Natural killer cell (primary cell): ENCODE measurements around the gene TOPORS. TPM values are rescaled to one million over a fixed set of nuclear protein-coding genes. Genes with fewer than 3 reads are reported as not detected.

ENCODE experiments used
- ATAC-seq, 3 donors: fragments of 150-1000 bp in 2 of 3; fragments of 200-7000 bp in 1 of 3; cut with Tn5 transposase; 1 replicate in 1 of 3; 2 replicates in 2 of 3; pipeline ENCODE4 v1.10.0; 2021; ENCODE audit warnings: mild to moderate bottlenecking in 2 of 3, moderate library complexity in 2 of 3
- DNase-seq, 2 donors: peaks; one replicate each; pipeline versions ENCODE4 v3.0.0 to v3.0.0-alpha.2; 2013 to 2021; ENCODE audit warnings: mixed read lengths in 1 of 2
- H3K27ac ChIP-seq: one replicate; pipeline ENCODE4 v1.5.1; 2013; ENCODE audit warnings: mild to moderate bottlenecking, low read length
- H3K27me3 ChIP-seq: one replicate; pipeline ENCODE4 v1.6.1; 2013; ENCODE audit warnings: low read length; ENCODE audit not compliant: control insufficient read depth, insufficient read depth
- H3K36me3 ChIP-seq: one replicate; pipeline ENCODE4 v1.6.1; 2013; ENCODE audit warnings: low read length; ENCODE audit not compliant: control insufficient read depth, insufficient read depth
- H3K4me1 ChIP-seq: one replicate; pipeline ENCODE4 v1.6.1; 2013; ENCODE audit warnings: low read length; ENCODE audit not compliant: control insufficient read depth, insufficient read depth
- H3K4me3 ChIP-seq: one replicate; pipeline ENCODE4 v1.5.1; 2013; ENCODE audit warnings: low read length
- H3K9me3 ChIP-seq: one replicate; pipeline ENCODE4 v1.6.1; 2013; ENCODE audit warnings: low read length; ENCODE audit not compliant: control insufficient read depth, insufficient read depth
- H3K27ac Mint-ChIP-seq, 2 donors: one replicate each; pipeline ENCODE4 v1.8.0; 2022; ENCODE audit warnings: mild to moderate bottlenecking in 2 of 2, mixed read lengths in 2 of 2, moderate library complexity in 1 of 2
- H3K27me3 Mint-ChIP-seq, 2 donors: one replicate each; pipeline ENCODE4 v1.8.0; 2022; ENCODE audit warnings: low read depth in 2 of 2, mixed read lengths in 2 of 2
- H3K36me3 Mint-ChIP-seq: one replicate; pipeline ENCODE4 v1.8.0; 2022; ENCODE audit warnings: mixed read lengths
- H3K4me1 Mint-ChIP-seq, 2 donors: one replicate each; pipeline ENCODE4 v1.8.0; 2022; ENCODE audit warnings: mixed read lengths in 2 of 2
- H3K4me3 Mint-ChIP-seq: one replicate; pipeline ENCODE4 v1.8.0; 2022; ENCODE audit warnings: mild to moderate bottlenecking, moderate library complexity, mixed read lengths
- H3K9me3 Mint-ChIP-seq, 2 donors: one replicate each; pipeline ENCODE4 v1.8.0; 2022; ENCODE audit warnings: mixed read lengths in 2 of 2
- WGBS: methylation state at CpG from one replicate; pipeline ENCODE4 v1.1.7; 2013; ENCODE audit warnings: missing lambda C conversion rate; ENCODE audit not compliant: insufficient coverage; 5-methylcytosine and 5-hydroxymethylcytosine counted together
- intact Hi-C: fragments of 100-400 bp; cut with micrococcal nuclease; formaldehyde crosslinking; loops from one replicate; pipeline ENCODE4 v1.14.2; 2022
- total RNA-seq, 4 donors: library from RNA; stranded (reverse); fragments of 120-200 nt in 1 of 4; gene quantifications; one replicate each; pipeline versions ENCODE4 v1.2.3 to v1.2.4, GENCODE V29; 2013 to 2022
- TF ChIP-seq, protein P1 (sequence below): fragments of 200-600 bp; IDR thresholded peaks from one replicate; pipeline ENCODE4 v1.8.0; 2022; ENCODE audit warnings: antibody characterized with exemption

The TOPORS gene
- total RNA-seq, 3 donors from 2014 or later (not counting 1 experiment from before 2014, with no cell fraction given) = 27.5 to 30.4 (median 29.8) TPM

DNA sequence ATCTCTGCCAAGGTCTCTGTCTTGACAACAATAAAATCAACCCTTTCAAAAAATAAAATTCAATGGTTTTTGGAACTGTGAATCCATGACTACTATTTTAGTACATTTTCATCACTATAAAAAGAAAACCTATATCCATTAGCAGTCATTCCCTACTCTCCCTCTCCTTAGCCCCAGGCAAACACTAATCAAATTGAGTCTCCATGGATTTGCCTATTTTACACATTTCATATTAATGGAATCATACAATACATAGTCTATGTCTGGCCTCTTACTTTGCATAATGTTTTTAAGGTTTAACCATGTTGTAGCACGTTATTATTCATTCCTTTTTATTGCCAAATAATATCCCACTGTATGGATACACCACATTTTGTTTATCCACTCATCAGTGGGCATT is 50.5 kb downstream of the TOPORS start:
- WGBS = 100% methylated on average over 1 of the region's 1 CpG

DNA sequence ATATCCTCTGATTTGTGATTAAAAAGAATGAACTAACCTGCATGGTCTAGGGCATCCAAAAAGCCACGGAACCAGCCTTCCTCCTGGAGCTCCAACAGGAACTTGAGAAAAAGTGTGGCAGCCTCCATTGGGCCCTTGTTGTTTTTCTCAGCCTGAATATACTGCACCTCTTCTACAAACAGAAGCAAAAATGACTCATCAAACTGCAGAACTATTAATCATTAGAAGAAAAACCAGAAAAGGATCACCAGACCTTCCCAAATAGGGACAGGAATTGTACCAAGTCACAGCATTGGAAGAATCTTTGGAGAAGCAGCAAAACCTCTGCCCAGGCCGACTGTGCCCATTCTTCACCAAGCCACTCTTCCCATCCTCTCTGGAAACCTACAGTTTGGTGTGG is 51.6 kb downstream of the TOPORS start:
- no peaks in the 10 kb centered on the region for H3K4me1 ChIP-seq
- no peak overlapping the region for H3K4me3 Mint-ChIP-seq
- DNase-seq (no peak), ATAC-seq (no peak)
- peaks cover 6% of the 10 kb centered on the region for H3K36me3 Mint-ChIP-seq
- H3K27me3 ChIP-seq = no peaks in the 10 kb centered on the region
- no peaks in the 10 kb centered on the region for H3K9me3 ChIP-seq
- no peak overlapping the region for H3K27ac Mint-ChIP-seq
- peaks cover 27% of the 10 kb centered on the region for H3K36me3 ChIP-seq
- no peak overlapping the region for H3K27ac ChIP-seq
- no peaks in the 10 kb centered on the region for H3K27me3 Mint-ChIP-seq
- no peak overlapping the region for H3K4me3 ChIP-seq
- TF ChIP-seq, protein P1, sequence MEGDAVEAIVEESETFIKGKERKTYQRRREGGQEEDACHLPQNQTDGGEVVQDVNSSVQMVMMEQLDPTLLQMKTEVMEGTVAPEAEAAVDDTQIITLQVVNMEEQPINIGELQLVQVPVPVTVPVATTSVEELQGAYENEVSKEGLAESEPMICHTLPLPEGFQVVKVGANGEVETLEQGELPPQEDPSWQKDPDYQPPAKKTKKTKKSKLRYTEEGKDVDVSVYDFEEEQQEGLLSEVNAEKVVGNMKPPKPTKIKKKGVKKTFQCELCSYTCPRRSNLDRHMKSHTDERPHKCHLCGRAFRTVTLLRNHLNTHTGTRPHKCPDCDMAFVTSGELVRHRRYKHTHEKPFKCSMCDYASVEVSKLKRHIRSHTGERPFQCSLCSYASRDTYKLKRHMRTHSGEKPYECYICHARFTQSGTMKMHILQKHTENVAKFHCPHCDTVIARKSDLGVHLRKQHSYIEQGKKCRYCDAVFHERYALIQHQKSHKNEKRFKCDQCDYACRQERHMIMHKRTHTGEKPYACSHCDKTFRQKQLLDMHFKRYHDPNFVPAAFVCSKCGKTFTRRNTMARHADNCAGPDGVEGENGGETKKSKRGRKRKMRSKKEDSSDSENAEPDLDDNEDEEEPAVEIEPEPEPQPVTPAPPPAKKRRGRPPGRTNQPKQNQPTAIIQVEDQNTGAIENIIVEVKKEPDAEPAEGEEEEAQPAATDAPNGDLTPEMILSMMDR = no peak
- H3K9me3 Mint-ChIP-seq = no peaks in the 10 kb centered on the region
- intact Hi-C loops = no loop called here
- WGBS = 88% methylated on average over 2 of the region's 2 CpGs
- peaks cover 17% of the 10 kb centered on the region in 2 donors for H3K4me1 Mint-ChIP-seq

More for the DNA sequence above, 50.5 kb downstream of the TOPORS start:
- no peak for ATAC-seq
- Histone ChIP-seq H3K4me1 (no peaks in the 10 kb centered on the region), H3K9me3 (no peaks in the 10 kb centered on the region), H3K27ac (no peak overlapping the region), H3K36me3 (peaks cover 19% of the 10 kb centered on the region), H3K27me3 (no peaks in the 10 kb centered on the region), H3K4me3 (no peak overlapping the region)
- peak overlapping the region in 1 of 2 donors; percentile 33 for H3K27ac Mint-ChIP-seq
- TF ChIP-seq, protein P1 = no peak
- H3K27me3 Mint-ChIP-seq = no peaks in the 10 kb centered on the region
- no peak overlapping the region for H3K4me3 Mint-ChIP-seq
- H3K9me3 Mint-ChIP-seq = no peaks in the 10 kb centered on the region
- DNase-seq = no peak
- H3K36me3 Mint-ChIP-seq = no peaks in the 10 kb centered on the region
- intact Hi-C loops = no loop called here
- H3K4me1 Mint-ChIP-seq = peaks cover 17 to 26% of the 10 kb centered on the region in 2 donors

DNA sequence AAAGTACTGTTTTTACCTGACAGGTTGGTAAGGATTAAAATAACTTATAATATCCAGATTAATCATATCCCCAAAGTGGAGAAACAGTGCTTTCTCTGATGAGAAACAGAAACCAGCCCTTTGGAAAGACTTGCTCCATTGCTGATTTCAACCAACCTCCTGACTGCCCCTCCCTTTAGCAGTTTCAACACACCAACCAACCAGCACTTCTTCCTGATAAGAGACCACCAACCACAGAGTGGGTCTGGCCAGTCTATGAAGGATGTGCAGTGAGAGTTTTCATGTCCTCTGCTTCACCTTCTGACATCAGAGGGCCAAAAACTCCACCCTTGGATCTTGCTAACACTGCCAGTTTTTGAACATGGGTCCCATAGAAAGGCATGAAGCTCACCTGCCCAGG is 54.5 kb downstream of the TOPORS start:
- Mint-ChIP-seq H3K27me3 (no peaks in the 10 kb centered on the region), H3K9me3 (no peaks in the 10 kb centered on the region), H3K4me3 (no peak overlapping the region), H3K27ac (peak overlapping the region; percentile 10 to 42), H3K36me3 (peaks cover 6% of the 10 kb centered on the region), H3K4me1 (peaks cover 11 to 12% of the 10 kb centered on the region in 2 donors)
- H3K27ac ChIP-seq = no peak overlapping the region
- TF ChIP-seq, protein P1 = no peak
- H3K4me1 ChIP-seq = no peaks in the 10 kb centered on the region
- ATAC-seq = no peak
- no peak overlapping the region for H3K4me3 ChIP-seq
- peaks cover 27% of the 10 kb centered on the region for H3K36me3 ChIP-seq
- no peaks in the 10 kb centered on the region for H3K9me3 ChIP-seq
- DNase-seq = no peak
- H3K27me3 ChIP-seq = no peaks in the 10 kb centered on the region
- intact Hi-C loops = no loop called here

DNA sequence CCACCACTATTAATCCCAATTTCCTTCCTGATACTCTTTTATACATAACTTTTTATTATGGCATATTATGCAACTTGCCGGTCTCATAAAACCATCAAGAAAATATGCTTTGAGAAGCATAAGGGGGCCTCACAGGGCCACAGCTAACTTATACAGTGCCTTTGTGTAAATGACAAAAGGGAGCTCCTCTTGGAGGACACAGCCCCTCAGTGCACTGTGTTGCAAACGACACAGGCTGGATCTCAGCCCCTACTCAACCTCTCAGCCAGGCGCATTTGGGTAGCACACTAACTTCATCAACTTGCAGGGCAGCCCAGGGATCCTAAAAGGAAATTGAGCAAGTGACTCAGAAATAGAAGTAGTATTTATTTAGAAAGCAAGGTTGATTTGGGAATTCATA is 61.8 kb downstream of the TOPORS start:
- TF ChIP-seq, protein P1 = no peak
- H3K4me1 ChIP-seq = no peaks in the 10 kb centered on the region
- intact Hi-C loops = no loop called here
- H3K4me3 ChIP-seq = no peak overlapping the region
- Mint-ChIP-seq H3K27ac (no peak overlapping the region), H3K4me3 (no peak overlapping the region), H3K27me3 (no peaks in the 10 kb centered on the region), H3K36me3 (peaks cover 26% of the 10 kb centered on the region), H3K4me1 (no peaks in the 10 kb centered on the region), H3K9me3 (no peaks in the 10 kb centered on the region)
- no peak for ATAC-seq
- no peaks in the 10 kb centered on the region for H3K9me3 ChIP-seq
- H3K36me3 ChIP-seq = peaks cover 44% of the 10 kb centered on the region
- 95% methylated on average over 3 of the region's 3 CpGs for whole genome bisulfite sequencing
- no peak overlapping the region for H3K27ac ChIP-seq
- no peaks in the 10 kb centered on the region for H3K27me3 ChIP-seq
- no peak for DNase-seq
